ENCODE measurements around the gene SSH2.

SSH2 gene

GRCh38 chr17:29612404-29613280, 317.4 kb downstream of the SSH2 start:
- H3K4me1 Mint-ChIP-seq (ENCODE audit: low read depth), result peaks cover 39% of the 10 kb centered on the region
- H3K27ac Mint-ChIP-seq, result no peak overlapping the region
- H3K4me3 Mint-ChIP-seq, result no peak overlapping the region
- no peaks in the 10 kb centered on the region for H3K27me3 Mint-ChIP-seq
- H3K9me3 Mint-ChIP-seq, result no peaks in the 10 kb centered on the region
- peaks cover 4% of the 10 kb centered on the region for H3K36me3 Mint-ChIP-seq (ENCODE audit: low read depth)

- no peak overlapping the region for H3K4me3 Mint-ChIP-seq
- H3K9me3 Mint-ChIP-seq, result no peaks in the 10 kb centered on the region
- H3K36me3 Mint-ChIP-seq (ENCODE audit: low read depth), result peaks cover 4% of the 10 kb centered on the region
- no peak overlapping the region for H3K27ac Mint-ChIP-seq
- H3K27me3 Mint-ChIP-seq, result no peaks in the 10 kb centered on the region
- peaks cover 38% of the 10 kb centered on the region for H3K4me1 Mint-ChIP-seq (ENCODE audit: low read depth)
Observed at GRCh38 chr17:29612094-29612403, 318.0 kb downstream of the SSH2 start.

GRCh38 chr17:29611351-29612093, 318.5 kb downstream of the SSH2 start:
- no peak overlapping the region for H3K27ac Mint-ChIP-seq
- H3K36me3 Mint-ChIP-seq (ENCODE audit: low read depth), result peaks cover 4% of the 10 kb centered on the region
- H3K4me1 Mint-ChIP-seq (ENCODE audit: low read depth), result peaks cover 33% of the 10 kb centered on the region
- H3K9me3 Mint-ChIP-seq, result no peaks in the 10 kb centered on the region
- H3K27me3 Mint-ChIP-seq, result no peaks in the 10 kb centered on the region
- H3K4me3 Mint-ChIP-seq, result no peak overlapping the region

- H3K4me1 Mint-ChIP-seq (ENCODE audit: low read depth), result peaks cover 22% of the 10 kb centered on the region
- no peaks in the 10 kb centered on the region for H3K27me3 Mint-ChIP-seq
- peaks cover 4% of the 10 kb centered on the region for H3K36me3 Mint-ChIP-seq (ENCODE audit: low read depth)
- H3K9me3 Mint-ChIP-seq, result no peaks in the 10 kb centered on the region
- H3K4me3 Mint-ChIP-seq, result no peak overlapping the region
- no peak overlapping the region for H3K27ac Mint-ChIP-seq
Observed at GRCh38 chr17:29610395-29610794, 319.6 kb downstream of the SSH2 start.

- Mint-ChIP-seq H3K27ac (no peak overlapping the region), H3K4me1 (ENCODE audit: low read depth) (peaks cover 8% of the 10 kb centered on the region), H3K4me3 (no peak overlapping the region), H3K9me3 (no peaks in the 10 kb centered on the region), H3K36me3 (ENCODE audit: low read depth) (peaks cover 4% of the 10 kb centered on the region), H3K27me3 (no peaks in the 10 kb centered on the region)
Observed at GRCh38 chr17:29608986-29609385, 321.0 kb downstream of the SSH2 start.

GRCh38 chr17:29607557-29608195, 322.4 kb downstream of the SSH2 start:
- H3K27me3 Mint-ChIP-seq, result no peaks in the 10 kb centered on the region
- H3K4me3 Mint-ChIP-seq, result no peak overlapping the region
- peaks cover 4% of the 10 kb centered on the region for H3K36me3 Mint-ChIP-seq (ENCODE audit: low read depth)
- peaks cover 4% of the 10 kb centered on the region for H3K4me1 Mint-ChIP-seq (ENCODE audit: low read depth)
- no peaks in the 10 kb centered on the region for H3K9me3 Mint-ChIP-seq
- H3K27ac Mint-ChIP-seq, result no peak overlapping the region

- Mint-ChIP-seq H3K36me3 (ENCODE audit: low read depth) (no peaks in the 10 kb centered on the region), H3K27me3 (no peaks in the 10 kb centered on the region), H3K4me3 (no peak overlapping the region), H3K4me1 (ENCODE audit: low read depth) (peaks cover 10% of the 10 kb centered on the region), H3K9me3 (no peaks in the 10 kb centered on the region), H3K27ac (no peak overlapping the region)
Observed at GRCh38 chr17:29603109-29603674, 326.8 kb downstream of the SSH2 start.

GRCh38 chr17:29597361-29598172, 332.5 kb downstream of the SSH2 start:
- H3K27me3 Mint-ChIP-seq, result no peaks in the 10 kb centered on the region
- no peaks in the 10 kb centered on the region for H3K9me3 Mint-ChIP-seq
- peaks cover 23% of the 10 kb centered on the region for H3K4me1 Mint-ChIP-seq (ENCODE audit: low read depth)
- H3K27ac Mint-ChIP-seq, result no peak overlapping the region
- no peak overlapping the region for H3K4me3 Mint-ChIP-seq
- no peaks in the 10 kb centered on the region for H3K36me3 Mint-ChIP-seq (ENCODE audit: low read depth)

GRCh38 chr17:29596811-29597210, 333.2 kb downstream of the SSH2 start:
- peaks cover 31% of the 10 kb centered on the region for H3K4me1 Mint-ChIP-seq (ENCODE audit: low read depth)
- H3K9me3 Mint-ChIP-seq, result no peaks in the 10 kb centered on the region
- no peak overlapping the region for H3K4me3 Mint-ChIP-seq
- H3K27ac Mint-ChIP-seq, result no peak overlapping the region
- H3K36me3 Mint-ChIP-seq (ENCODE audit: low read depth), result no peaks in the 10 kb centered on the region
- no peaks in the 10 kb centered on the region for H3K27me3 Mint-ChIP-seq

- peaks cover 37% of the 10 kb centered on the region for H3K4me1 Mint-ChIP-seq (ENCODE audit: low read depth)
- no peaks in the 10 kb centered on the region for H3K36me3 Mint-ChIP-seq (ENCODE audit: low read depth)
- no peak overlapping the region for H3K27ac Mint-ChIP-seq
- H3K4me3 Mint-ChIP-seq, result no peak overlapping the region
- H3K9me3 Mint-ChIP-seq, result no peaks in the 10 kb centered on the region
- no peaks in the 10 kb centered on the region for H3K27me3 Mint-ChIP-seq
Observed at GRCh38 chr17:29595943-29596774, 333.9 kb downstream of the SSH2 start.

- H3K9me3 Mint-ChIP-seq, result no peaks in the 10 kb centered on the region
- H3K27me3 Mint-ChIP-seq, result no peaks in the 10 kb centered on the region
- H3K36me3 Mint-ChIP-seq (ENCODE audit: low read depth), result no peaks in the 10 kb centered on the region
- peaks cover 40% of the 10 kb centered on the region for H3K4me1 Mint-ChIP-seq (ENCODE audit: low read depth)
- no peak overlapping the region for H3K27ac Mint-ChIP-seq
- peak overlapping the region; percentile 79 for H3K4me3 Mint-ChIP-seq
Observed at GRCh38 chr17:29595107-29595942, 334.7 kb downstream of the SSH2 start.

- peak overlapping the region; percentile 79 for H3K4me3 Mint-ChIP-seq
- peaks cover 46% of the 10 kb centered on the region for H3K4me1 Mint-ChIP-seq (ENCODE audit: low read depth)
- H3K9me3 Mint-ChIP-seq, result no peaks in the 10 kb centered on the region
- H3K36me3 Mint-ChIP-seq (ENCODE audit: low read depth), result no peaks in the 10 kb centered on the region
- no peak overlapping the region for H3K27ac Mint-ChIP-seq
- no peaks in the 10 kb centered on the region for H3K27me3 Mint-ChIP-seq
Observed at GRCh38 chr17:29594519-29595090, 335.4 kb downstream of the SSH2 start.

Data from stimulated activated naive CD8-positive, alpha-beta T cell treated with anti-CD3 and anti-CD28 coated beads, Interleukin-15, Interleukin-2, amounts not matched to agents 100 ng/mL and 50 ng/mL, for 24 hours (primary cell).